Memory B cell (primary cell): ENCODE results near the gene ARG1.

Source experiments
- ATAC-seq: fragments of 150-1000 bp; cut with Tn5 transposase; 2 replicates; pipeline ENCODE4 v1.10.0; 2021; ENCODE audit warnings: low read depth, mild to moderate bottlenecking, moderate library complexity
- DNase-seq, 2 donors: peaks; one replicate each; pipeline ENCODE4 v3.0.0; 2022; ENCODE audit warnings: low spot score in 2 of 2
- H3K27ac Mint-ChIP-seq: one replicate; pipeline ENCODE4 v1.8.0; 2022; ENCODE audit warnings: mild to moderate bottlenecking, moderate library complexity, mixed read lengths
- H3K27me3 Mint-ChIP-seq: one replicate; pipeline ENCODE4 v1.8.0; 2022; ENCODE audit warnings: mixed read lengths
- H3K36me3 Mint-ChIP-seq: one replicate; pipeline ENCODE4 v1.8.0; 2022; ENCODE audit warnings: mild to moderate bottlenecking, mixed read lengths
- H3K4me1 Mint-ChIP-seq: one replicate; pipeline ENCODE4 v1.8.0; 2022; ENCODE audit warnings: mixed read lengths
- H3K4me3 Mint-ChIP-seq: one replicate; pipeline ENCODE4 v1.8.0; 2022; ENCODE audit warnings: mild to moderate bottlenecking, moderate library complexity, mixed read lengths
- H3K9me3 Mint-ChIP-seq: one replicate; pipeline ENCODE4 v1.8.0; 2022; ENCODE audit warnings: mixed read lengths

Gene ARG1

GRCh38 chr6:131558922-131559321, 14.1 kb upstream of the ARG1 start:
- DNase-seq, result no peak
- no peaks in the 10 kb centered on the region for H3K9me3 Mint-ChIP-seq
- no peak for ATAC-seq
- H3K27me3 Mint-ChIP-seq, result no peaks in the 10 kb centered on the region
- no peak overlapping the region for H3K27ac Mint-ChIP-seq
- H3K4me3 Mint-ChIP-seq, result no peak overlapping the region
- H3K36me3 Mint-ChIP-seq, result no peaks in the 10 kb centered on the region
- H3K4me1 Mint-ChIP-seq, result no peaks in the 10 kb centered on the region

- peaks cover 7% of the 10 kb centered on the region for H3K4me1 Mint-ChIP-seq
- H3K27ac Mint-ChIP-seq, result no peak overlapping the region
- ATAC-seq (no peak), DNase-seq (no peak)
- peaks cover 4% of the 10 kb centered on the region for H3K36me3 Mint-ChIP-seq
- no peaks in the 10 kb centered on the region for H3K27me3 Mint-ChIP-seq
- no peaks in the 10 kb centered on the region for H3K9me3 Mint-ChIP-seq
- H3K4me3 Mint-ChIP-seq, result no peak overlapping the region
These were observed 10.9 kb upstream of the ARG1 start for GRCh38 chr6:131561925-131562707.

GRCh38 chr6:131565056-131565455, 8.0 kb upstream of the ARG1 start:
- DNase-seq (no peak), ATAC-seq (no peak)
- Mint-ChIP-seq H3K36me3 (peaks cover 6% of the 10 kb centered on the region), H3K27me3 (no peaks in the 10 kb centered on the region), H3K4me3 (no peak overlapping the region), H3K4me1 (peaks cover 7% of the 10 kb centered on the region), H3K27ac (no peak overlapping the region), H3K9me3 (no peaks in the 10 kb centered on the region)

- Mint-ChIP-seq H3K4me3 (no peak overlapping the region), H3K27me3 (no peaks in the 10 kb centered on the region), H3K36me3 (peaks cover 20% of the 10 kb centered on the region), H3K4me1 (peaks cover 7% of the 10 kb centered on the region), H3K9me3 (no peaks in the 10 kb centered on the region), H3K27ac (no peak overlapping the region)
- no peak for DNase-seq
- no peak for ATAC-seq
These were observed 4.3 kb upstream of the ARG1 start for GRCh38 chr6:131568726-131569125.

- no peak for DNase-seq
- H3K27ac Mint-ChIP-seq, result no peak overlapping the region
- H3K4me3 Mint-ChIP-seq, result no peak overlapping the region
- H3K27me3 Mint-ChIP-seq, result no peaks in the 10 kb centered on the region
- H3K36me3 Mint-ChIP-seq, result peaks cover 32% of the 10 kb centered on the region
- ATAC-seq, result no peak
- no peaks in the 10 kb centered on the region for H3K4me1 Mint-ChIP-seq
- no peaks in the 10 kb centered on the region for H3K9me3 Mint-ChIP-seq
These were observed 1.1 kb downstream of the ARG1 start for GRCh38 chr6:131574133-131574532.

- ATAC-seq (no peak), DNase-seq (no peak)
- H3K4me1 Mint-ChIP-seq, result no peaks in the 10 kb centered on the region
- H3K4me3 Mint-ChIP-seq, result no peak overlapping the region
- no peaks in the 10 kb centered on the region for H3K27me3 Mint-ChIP-seq
- H3K27ac Mint-ChIP-seq, result no peak overlapping the region
- peaks cover 33% of the 10 kb centered on the region for H3K36me3 Mint-ChIP-seq
- no peaks in the 10 kb centered on the region for H3K9me3 Mint-ChIP-seq
These were observed 1.7 kb downstream of the ARG1 start for GRCh38 chr6:131574686-131575085.

GRCh38 chr6:131575834-131576478, 2.9 kb downstream of the ARG1 start:
- no peaks in the 10 kb centered on the region for H3K4me1 Mint-ChIP-seq
- no peak overlapping the region for H3K27ac Mint-ChIP-seq
- H3K9me3 Mint-ChIP-seq, result no peaks in the 10 kb centered on the region
- ATAC-seq (no peak), DNase-seq (no peak)
- H3K36me3 Mint-ChIP-seq, result peaks cover 31% of the 10 kb centered on the region
- H3K4me3 Mint-ChIP-seq, result no peak overlapping the region
- H3K27me3 Mint-ChIP-seq, result no peaks in the 10 kb centered on the region

- no peak for ATAC-seq
- no peak overlapping the region for H3K4me3 Mint-ChIP-seq
- no peaks in the 10 kb centered on the region for H3K9me3 Mint-ChIP-seq
- no peak overlapping the region for H3K27ac Mint-ChIP-seq
- H3K36me3 Mint-ChIP-seq, result peaks cover 24% of the 10 kb centered on the region
- no peaks in the 10 kb centered on the region for H3K27me3 Mint-ChIP-seq
- no peak for DNase-seq
- no peaks in the 10 kb centered on the region for H3K4me1 Mint-ChIP-seq
These were observed 8.5 kb downstream of the ARG1 start for GRCh38 chr6:131581523-131581922.

GRCh38 chr6:131586543-131586942, 13.5 kb downstream of the ARG1 start:
- DNase-seq (no peak), ATAC-seq (no peak)
- Mint-ChIP-seq H3K36me3 (peaks cover 31% of the 10 kb centered on the region), H3K9me3 (no peaks in the 10 kb centered on the region), H3K27me3 (no peaks in the 10 kb centered on the region), H3K4me3 (no peak overlapping the region), H3K27ac (no peak overlapping the region), H3K4me1 (no peaks in the 10 kb centered on the region)

GRCh38 chr6:131587909-131588308, 14.9 kb downstream of the ARG1 start:
- ATAC-seq (no peak), DNase-seq (no peak)
- no peaks in the 10 kb centered on the region for H3K27me3 Mint-ChIP-seq
- peaks cover 31% of the 10 kb centered on the region for H3K36me3 Mint-ChIP-seq
- H3K4me1 Mint-ChIP-seq, result no peaks in the 10 kb centered on the region
- no peak overlapping the region for H3K27ac Mint-ChIP-seq
- no peaks in the 10 kb centered on the region for H3K9me3 Mint-ChIP-seq
- H3K4me3 Mint-ChIP-seq, result no peak overlapping the region

- Mint-ChIP-seq H3K9me3 (no peaks in the 10 kb centered on the region), H3K27me3 (no peaks in the 10 kb centered on the region), H3K4me1 (no peaks in the 10 kb centered on the region), H3K4me3 (no peak overlapping the region), H3K36me3 (peaks cover 34% of the 10 kb centered on the region), H3K27ac (no peak overlapping the region)
- ATAC-seq, result no peak
- DNase-seq, result no peak
These were observed 15.6 kb downstream of the ARG1 start for GRCh38 chr6:131588643-131589042.

- Mint-ChIP-seq H3K27ac (no peak overlapping the region), H3K9me3 (no peaks in the 10 kb centered on the region), H3K36me3 (peaks cover 33% of the 10 kb centered on the region), H3K27me3 (no peaks in the 10 kb centered on the region), H3K4me3 (no peak overlapping the region), H3K4me1 (no peaks in the 10 kb centered on the region)
- DNase-seq (no peak), ATAC-seq (no peak)
These were observed 19.9 kb downstream of the ARG1 start for GRCh38 chr6:131592935-131593334.

- DNase-seq (no peak), ATAC-seq (no peak)
- Mint-ChIP-seq H3K36me3 (peaks cover 29% of the 10 kb centered on the region), H3K9me3 (no peaks in the 10 kb centered on the region), H3K4me1 (no peaks in the 10 kb centered on the region), H3K27ac (no peak overlapping the region), H3K27me3 (no peaks in the 10 kb centered on the region), H3K4me3 (no peak overlapping the region)
These were observed 21.0 kb downstream of the ARG1 start for GRCh38 chr6:131594074-131594473.

GRCh38 chr6:131597446-131597845, 24.4 kb downstream of the ARG1 start:
- H3K27ac Mint-ChIP-seq, result no peak overlapping the region
- DNase-seq (no peak), ATAC-seq (no peak)
- no peak overlapping the region for H3K4me3 Mint-ChIP-seq
- H3K36me3 Mint-ChIP-seq, result peaks cover 27% of the 10 kb centered on the region
- no peaks in the 10 kb centered on the region for H3K27me3 Mint-ChIP-seq
- H3K9me3 Mint-ChIP-seq, result no peaks in the 10 kb centered on the region
- H3K4me1 Mint-ChIP-seq, result no peaks in the 10 kb centered on the region

GRCh38 chr6:131600716-131601115, 27.7 kb downstream of the ARG1 start:
- Mint-ChIP-seq H3K27ac (no peak overlapping the region), H3K36me3 (peaks cover 19% of the 10 kb centered on the region), H3K9me3 (no peaks in the 10 kb centered on the region), H3K4me1 (no peaks in the 10 kb centered on the region), H3K4me3 (no peak overlapping the region), H3K27me3 (no peaks in the 10 kb centered on the region)
- ATAC-seq (no peak), DNase-seq (no peak)
